ENCODE data around the gene CADM2. TPM values are rescaled to one million over a fixed set of nuclear protein-coding genes. Genes with fewer than 3 reads are reported as not detected.

Gene CADM2
- total RNA-seq, 4 donors from 2014 or later: 0.13 to 4.3 (median 4.1) TPM

- no peaks in the 10 kb centered on the region for H3K27me3 ChIP-seq
- H3K4me3 ChIP-seq (replicated peaks in 1 of 3): no peak overlapping the region
- WGBS, 2 donors: 87 to 90% methylated on average over 3 of the region's 3 CpGs
- no peaks in the 10 kb centered on the region for H3K9me3 ChIP-seq
- no peak for TF ChIP-seq POLR2A (IDR thresholded peaks at IDR 0.05)
- no peak for TF ChIP-seq CTCF (IDR thresholded peaks at IDR 0.05)
- intact Hi-C loops (cut with DNase I): no loop called here
- no peak overlapping the region for H3K27ac ChIP-seq
- H3K36me3 ChIP-seq: no peaks in the 10 kb centered on the region
- H3K4me1 ChIP-seq: no peaks in the 10 kb centered on the region
- no peak for DNase-seq
Observed at GRCh38 chr3:85760342-85760741, 801.6 kb downstream of the CADM2 start.

GRCh38 chr3:85780806-85781205 lies 822.0 kb downstream of the CADM2 start:
- no peaks in the 10 kb centered on the region for H3K9me3 ChIP-seq
- WGBS, 2 donors: 90 to 96% methylated on average over 4 of the region's 4 CpGs
- H3K4me1 ChIP-seq: peaks cover 0 to 5% of the 10 kb centered on the region in 2 donors
- no peak for DNase-seq
- H3K36me3 ChIP-seq: no peaks in the 10 kb centered on the region
- TF ChIP-seq POLR2A (IDR thresholded peaks at IDR 0.05) (no peak), CTCF (IDR thresholded peaks at IDR 0.05) (no peak)
- no peak overlapping the region for H3K4me3 ChIP-seq (replicated peaks in 1 of 3)
- no peak overlapping the region for H3K27ac ChIP-seq
- intact Hi-C loops (cut with DNase I): no loop called here
- H3K27me3 ChIP-seq: no peaks in the 10 kb centered on the region

- peak; percentile 24 to 51 for DNase-seq
- intact Hi-C loops (cut with DNase I): no loop called here
- WGBS, 2 donors: 0 to 2% methylated on average over 1 of the region's 1 CpG
- no peaks in the 10 kb centered on the region for H3K27me3 ChIP-seq
- H3K4me3 ChIP-seq (replicated peaks in 1 of 3): no peak overlapping the region
- TF ChIP-seq POLR2A (IDR thresholded peaks at IDR 0.05) (no peak), CTCF (IDR thresholded peaks at IDR 0.05) (no peak)
- no peak overlapping the region for H3K27ac ChIP-seq
- H3K4me1 ChIP-seq: peaks cover 0 to 5% of the 10 kb centered on the region in 2 donors
- H3K9me3 ChIP-seq: no peaks in the 10 kb centered on the region
- H3K36me3 ChIP-seq: no peaks in the 10 kb centered on the region
Observed at GRCh38 chr3:85781806-85782205, 823.0 kb downstream of the CADM2 start.

- H3K4me1 ChIP-seq: peaks cover 0 to 5% of the 10 kb centered on the region in 2 donors
- WGBS, 2 donors: 59 to 77% methylated on average over 2 of the region's 2 CpGs
- DNase-seq: no peak
Observed at GRCh38 chr3:85783291-85783690, 824.5 kb downstream of the CADM2 start.

GRCh38 chr3:85785766-85786165 lies 827.0 kb downstream of the CADM2 start:
- Histone ChIP-seq H3K36me3 (no peaks in the 10 kb centered on the region), H3K27me3 (no peaks in the 10 kb centered on the region), H3K27ac (no peak overlapping the region), H3K4me3 (replicated peaks in 1 of 3) (no peak overlapping the region), H3K4me1 (peaks cover 0 to 5% of the 10 kb centered on the region in 2 donors), H3K9me3 (no peaks in the 10 kb centered on the region)
- TF ChIP-seq POLR2A (IDR thresholded peaks at IDR 0.05): no peak
- TF ChIP-seq CTCF (IDR thresholded peaks at IDR 0.05): no peak
- intact Hi-C loops (cut with DNase I): no loop called here
- WGBS, 2 donors: 86% methylated on average over 4 of the region's 4 CpGs
- no peak for DNase-seq

More at GRCh38 chr3:85783291-85783690, 824.5 kb downstream of the CADM2 start:
- intact Hi-C loops (cut with DNase I): no loop called here
- no peaks in the 10 kb centered on the region for H3K36me3 ChIP-seq
- H3K4me3 ChIP-seq (replicated peaks in 1 of 3): no peak overlapping the region
- TF ChIP-seq POLR2A (IDR thresholded peaks at IDR 0.05) (no peak), CTCF (IDR thresholded peaks at IDR 0.05) (no peak)
- H3K9me3 ChIP-seq: no peaks in the 10 kb centered on the region
- H3K27ac ChIP-seq: no peak overlapping the region
- H3K27me3 ChIP-seq: no peaks in the 10 kb centered on the region

Measured in thyroid gland (tissue), 4 donors.